ENCODE results near the gene EMX1.

EMX1 gene

DNA sequence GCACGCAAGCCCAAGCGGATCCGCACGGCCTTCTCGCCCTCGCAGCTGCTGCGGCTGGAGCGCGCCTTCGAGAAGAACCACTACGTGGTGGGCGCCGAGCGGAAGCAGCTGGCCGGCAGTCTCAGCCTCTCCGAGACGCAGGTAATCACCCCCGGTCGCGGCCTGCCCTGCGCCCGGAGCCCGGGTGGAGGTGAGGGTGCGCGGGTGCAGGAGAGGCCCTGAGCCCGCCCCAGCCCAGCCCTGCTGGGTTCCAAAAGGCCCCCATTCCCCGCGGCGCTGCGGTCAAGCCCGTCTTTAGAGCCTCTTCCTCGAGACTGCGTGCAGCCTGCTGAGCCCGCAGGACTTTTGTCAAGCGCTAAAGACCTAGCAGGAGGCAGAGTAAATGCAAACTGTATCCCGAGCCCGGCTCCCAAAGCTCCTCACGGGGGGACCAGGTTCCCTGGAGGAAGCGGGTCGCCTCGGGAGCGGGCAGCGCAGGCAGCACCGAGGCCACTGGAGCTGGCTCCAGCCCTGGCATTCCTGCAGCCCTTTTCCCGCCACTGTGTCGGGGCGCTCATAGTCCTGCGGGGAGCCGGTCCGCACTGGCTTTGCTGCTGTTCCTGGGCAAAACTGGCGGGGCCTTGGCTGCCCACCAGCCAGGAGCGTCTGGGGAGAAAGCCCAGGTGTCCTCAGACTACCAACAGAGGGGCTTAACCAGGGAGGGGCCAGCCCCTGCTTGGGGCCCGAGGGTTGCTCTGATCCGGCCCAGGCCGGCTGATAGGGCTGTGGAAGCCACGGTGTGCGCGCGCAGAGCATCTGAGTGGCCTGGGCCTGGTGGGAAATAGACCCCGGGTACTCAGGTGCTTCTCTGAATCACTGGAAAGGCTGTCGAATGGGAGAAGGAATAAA is 7.3 kb downstream of the EMX1 start:
- no peak for DNase-seq (ENCODE audit: low read depth)

DNA sequence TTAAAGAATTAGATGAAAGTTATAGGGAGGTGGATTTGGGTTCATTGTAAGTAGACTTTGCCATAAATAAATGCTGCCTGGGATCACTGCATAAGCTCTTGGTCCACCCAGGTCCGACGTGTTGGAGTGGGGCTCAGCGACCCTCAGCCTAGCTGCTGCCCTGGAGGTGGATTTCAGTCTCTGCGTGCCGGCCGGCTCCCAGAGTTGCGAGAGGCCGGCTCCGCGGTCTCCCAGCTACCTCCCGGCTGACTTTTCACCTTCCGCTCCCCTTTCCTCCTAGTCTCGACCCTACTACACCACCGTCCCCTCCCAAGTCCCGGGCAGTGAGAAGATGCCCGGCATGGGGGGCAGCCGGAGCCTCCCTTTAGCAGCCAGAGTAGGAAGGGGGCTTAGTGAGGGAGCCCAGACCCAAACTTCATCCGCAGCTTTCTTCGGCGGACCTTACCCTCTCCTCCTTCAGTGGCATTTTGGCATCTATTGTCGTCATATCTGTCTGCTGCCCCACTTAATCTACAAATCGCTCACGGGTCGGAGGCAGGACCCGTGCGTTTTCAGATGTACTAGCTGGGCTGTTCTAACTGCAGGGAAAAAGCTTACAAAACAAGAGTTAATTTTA is 8.1 kb downstream of the EMX1 start:
- DNase-seq (ENCODE audit: low read depth): no peak

DNA sequence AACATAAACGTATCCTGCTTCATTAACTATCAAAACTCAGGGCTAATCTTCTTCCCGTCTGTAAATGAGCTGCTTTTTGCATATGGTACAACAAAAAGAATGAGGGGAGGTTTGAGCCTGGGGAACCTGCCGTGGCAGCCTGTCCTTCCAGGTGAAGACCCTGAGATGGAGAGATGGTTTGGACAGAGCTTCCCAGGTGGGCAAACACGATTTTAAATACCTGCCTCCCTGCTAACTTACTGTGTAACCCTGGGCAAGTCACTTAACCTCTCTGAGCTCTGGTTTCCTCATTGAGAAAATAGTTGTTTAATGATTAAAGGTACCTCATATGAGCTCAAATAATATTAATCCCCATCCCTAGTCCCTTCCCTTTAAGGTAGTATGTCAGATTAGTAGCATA is 9.0 kb downstream of the EMX1 start:
- no peak for DNase-seq (ENCODE audit: low read depth)

DNA sequence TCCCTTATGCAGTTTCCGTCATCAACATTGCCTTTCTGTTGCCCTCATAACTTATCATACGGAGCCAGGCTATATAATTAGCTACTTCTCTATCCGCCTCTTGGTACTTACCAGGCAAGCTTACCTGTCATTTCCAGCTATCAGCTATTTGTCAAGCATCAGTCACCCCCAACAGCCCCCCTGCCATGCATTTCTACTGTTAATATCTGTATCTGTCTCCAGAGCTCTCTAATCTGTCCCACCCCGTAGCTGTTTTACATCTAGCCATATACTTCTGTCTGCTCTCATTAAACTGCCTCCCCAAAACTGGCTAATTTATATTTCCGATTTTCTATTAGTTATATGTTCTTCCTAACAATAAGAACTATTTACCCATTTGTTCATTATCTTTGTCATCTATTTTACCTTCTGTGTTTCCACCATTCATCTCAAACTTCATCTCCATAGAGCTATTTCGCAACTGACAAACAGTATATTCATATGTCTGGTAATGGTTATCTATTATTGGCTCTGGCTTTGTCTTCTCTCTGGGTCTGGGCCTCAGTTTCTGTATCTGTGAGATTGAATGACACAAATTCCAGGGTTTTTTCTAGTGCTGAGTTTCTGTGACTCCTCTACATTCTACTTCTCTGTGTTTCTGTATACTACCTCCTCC is 9.6 kb downstream of the EMX1 start:
- DNase-seq (ENCODE audit: low read depth): no peak

DNA sequence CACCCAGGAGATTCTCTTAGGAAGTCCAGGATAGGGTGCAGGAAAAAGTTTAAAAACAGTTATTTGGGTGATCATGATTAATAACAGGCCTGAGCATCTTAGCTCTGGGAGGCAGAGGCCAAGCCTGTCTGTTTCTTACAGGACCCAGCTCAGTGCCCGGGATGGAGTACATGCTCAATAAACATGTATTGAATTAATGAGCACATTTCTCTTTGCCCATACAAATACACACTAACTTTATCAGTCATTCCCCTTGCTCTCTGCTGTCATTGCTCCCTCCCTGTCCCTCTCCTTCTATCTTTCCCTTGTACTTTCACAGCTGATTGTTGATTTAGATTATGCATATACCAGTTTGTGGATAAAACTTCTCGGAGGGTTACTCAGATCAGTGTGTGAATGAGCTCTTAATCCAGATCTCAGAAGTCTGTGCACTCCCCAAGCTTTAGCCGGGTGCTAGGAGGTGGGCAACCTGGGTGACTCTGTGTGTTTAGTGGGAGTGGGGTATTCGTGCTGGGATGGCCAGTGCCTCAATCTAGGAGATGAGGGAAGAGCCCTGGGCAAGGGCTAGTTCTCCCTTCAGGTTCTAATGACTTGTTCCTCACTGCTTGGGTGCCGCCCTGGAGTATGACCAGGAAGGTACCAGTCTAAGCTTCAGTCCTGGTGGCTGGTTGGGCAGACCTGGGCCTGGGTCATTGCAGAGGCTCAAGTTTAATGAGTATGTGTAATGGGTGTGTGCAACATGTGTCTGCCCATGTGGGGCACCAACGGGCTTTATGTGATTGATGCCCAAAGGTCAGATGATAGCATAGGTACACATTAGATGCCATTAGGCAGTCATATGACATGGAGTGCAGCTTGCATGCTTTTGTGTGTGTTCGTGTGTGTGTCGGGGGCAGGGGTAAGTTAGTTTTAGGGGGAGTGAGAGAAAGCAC is 10.6 kb downstream of the EMX1 start:
- no peak for DNase-seq (ENCODE audit: low read depth)

DNA sequence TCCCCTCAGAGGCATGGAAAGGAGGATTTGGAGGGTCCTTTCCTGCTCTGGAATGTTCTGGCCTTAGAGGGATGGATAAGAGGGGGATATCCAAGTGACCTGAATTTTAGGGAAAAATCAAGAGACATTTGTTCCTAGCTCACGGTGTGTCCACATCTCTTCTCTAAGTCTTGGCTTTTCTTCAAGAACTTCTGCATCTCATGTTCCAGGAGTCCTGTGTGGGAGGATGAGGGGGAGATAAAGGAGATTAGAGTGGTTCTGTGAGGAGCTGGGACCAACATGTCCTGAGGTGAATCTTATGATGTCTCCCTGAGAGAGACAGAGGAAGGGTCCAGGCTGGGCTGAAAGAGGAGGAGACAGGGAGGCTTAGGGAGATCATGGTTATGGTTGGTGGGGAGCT is 11.7 kb downstream of the EMX1 start:
- DNase-seq (ENCODE audit: low read depth): no peak

DNA sequence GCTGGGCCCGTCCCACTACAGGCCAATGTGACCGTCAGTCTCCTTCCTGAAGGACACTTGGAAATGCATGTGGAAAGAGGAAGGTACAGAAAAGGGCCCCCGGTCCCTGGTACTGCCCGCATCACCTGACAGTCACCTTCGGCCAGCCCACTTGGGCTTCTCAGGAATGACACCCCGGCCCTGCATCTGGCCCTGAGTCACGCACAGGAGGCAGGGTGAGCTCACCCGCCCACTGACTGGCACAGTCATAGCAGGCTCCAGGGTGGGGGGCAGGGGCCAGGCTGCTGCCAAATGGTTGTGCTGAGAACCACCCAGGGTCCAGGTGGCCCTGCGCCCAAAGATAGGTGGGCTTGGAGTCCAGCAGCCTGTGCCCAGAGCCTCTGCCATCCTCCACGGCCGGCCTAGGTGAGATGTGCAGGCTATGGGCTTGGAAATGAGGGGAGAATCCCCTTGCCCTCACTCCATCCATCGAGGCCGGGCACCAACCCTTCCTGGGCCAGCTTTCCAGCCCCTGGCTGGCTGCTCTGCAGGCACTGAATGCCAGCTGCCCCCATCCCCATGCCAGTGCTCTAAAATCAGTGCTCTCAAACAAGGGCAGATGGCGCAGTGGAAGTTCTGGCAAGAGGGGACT is 14.1 kb downstream of the EMX1 start:
- no peak for DNase-seq (ENCODE audit: low read depth)

DNA sequence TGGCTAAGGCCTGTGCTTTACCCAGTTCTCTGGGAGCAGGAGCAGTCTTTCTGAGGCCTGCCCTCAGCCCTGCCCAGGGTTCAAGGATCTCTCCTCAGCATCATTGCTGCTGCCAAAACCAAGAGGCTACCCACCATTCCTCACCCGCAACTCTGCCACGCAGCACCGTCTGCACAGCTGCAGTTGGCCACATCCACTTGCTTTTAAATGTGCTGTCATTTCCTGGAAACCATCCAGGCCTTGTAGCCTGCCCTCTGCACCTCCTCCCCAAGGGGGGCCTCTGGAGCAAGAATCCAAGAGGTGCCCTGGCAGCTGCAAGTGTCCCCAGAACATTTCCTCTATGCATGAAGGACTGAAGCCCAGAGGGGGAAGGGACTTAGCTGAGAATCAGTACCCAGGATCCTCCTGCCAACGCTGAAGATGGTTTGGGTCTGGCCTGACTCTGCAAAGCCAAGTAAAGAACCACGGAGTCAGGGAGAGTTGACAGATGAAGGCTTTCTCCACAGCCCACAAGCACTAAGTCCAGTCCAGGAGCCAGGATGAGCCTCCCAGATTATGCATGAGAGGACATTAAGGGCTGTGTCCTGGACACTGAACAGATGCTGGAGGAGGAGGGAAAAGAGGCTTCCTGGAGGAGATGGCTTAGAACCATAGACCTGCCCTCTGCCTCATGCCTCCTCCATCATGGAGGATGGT is 14.9 kb downstream of the EMX1 start:
- peak; percentile 39 for DNase-seq (ENCODE audit: low read depth)

DNA sequence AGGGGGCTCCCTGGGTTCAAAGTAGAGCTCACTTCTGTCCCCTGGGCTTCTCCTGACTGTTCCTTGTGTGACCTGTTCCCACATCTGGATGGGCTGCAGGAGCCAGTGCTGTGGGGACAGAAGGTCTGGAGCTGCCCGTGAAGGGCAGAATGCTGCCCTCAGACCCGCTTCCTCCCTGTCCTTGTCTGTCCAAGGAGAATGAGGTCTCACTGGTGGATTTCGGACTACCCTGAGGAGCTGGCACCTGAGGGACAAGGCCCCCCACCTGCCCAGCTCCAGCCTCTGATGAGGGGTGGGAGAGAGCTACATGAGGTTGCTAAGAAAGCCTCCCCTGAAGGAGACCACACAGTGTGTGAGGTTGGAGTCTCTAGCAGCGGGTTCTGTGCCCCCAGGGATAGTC is 15.5 kb downstream of the EMX1 start:
- no peak for DNase-seq (ENCODE audit: low read depth)

DNA sequence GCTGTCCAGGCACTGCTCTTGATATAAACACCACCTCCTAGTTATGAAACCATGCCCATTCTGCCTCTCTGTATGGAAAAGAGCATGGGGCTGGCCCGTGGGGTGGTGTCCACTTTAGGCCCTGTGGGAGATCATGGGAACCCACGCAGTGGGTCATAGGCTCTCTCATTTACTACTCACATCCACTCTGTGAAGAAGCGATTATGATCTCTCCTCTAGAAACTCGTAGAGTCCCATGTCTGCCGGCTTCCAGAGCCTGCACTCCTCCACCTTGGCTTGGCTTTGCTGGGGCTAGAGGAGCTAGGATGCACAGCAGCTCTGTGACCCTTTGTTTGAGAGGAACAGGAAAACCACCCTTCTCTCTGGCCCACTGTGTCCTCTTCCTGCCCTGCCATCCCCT is 15.9 kb downstream of the EMX1 start:
- no peak for DNase-seq (ENCODE audit: low read depth)

DNA sequence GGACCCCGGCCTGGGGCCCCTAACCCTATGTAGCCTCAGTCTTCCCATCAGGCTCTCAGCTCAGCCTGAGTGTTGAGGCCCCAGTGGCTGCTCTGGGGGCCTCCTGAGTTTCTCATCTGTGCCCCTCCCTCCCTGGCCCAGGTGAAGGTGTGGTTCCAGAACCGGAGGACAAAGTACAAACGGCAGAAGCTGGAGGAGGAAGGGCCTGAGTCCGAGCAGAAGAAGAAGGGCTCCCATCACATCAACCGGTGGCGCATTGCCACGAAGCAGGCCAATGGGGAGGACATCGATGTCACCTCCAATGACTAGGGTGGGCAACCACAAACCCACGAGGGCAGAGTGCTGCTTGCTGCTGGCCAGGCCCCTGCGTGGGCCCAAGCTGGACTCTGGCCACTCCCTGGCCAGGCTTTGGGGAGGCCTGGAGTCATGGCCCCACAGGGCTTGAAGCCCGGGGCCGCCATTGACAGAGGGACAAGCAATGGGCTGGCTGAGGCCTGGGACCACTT is 16.4 kb downstream of the EMX1 start:
- DNase-seq (ENCODE audit: low read depth): no peak

DNA sequence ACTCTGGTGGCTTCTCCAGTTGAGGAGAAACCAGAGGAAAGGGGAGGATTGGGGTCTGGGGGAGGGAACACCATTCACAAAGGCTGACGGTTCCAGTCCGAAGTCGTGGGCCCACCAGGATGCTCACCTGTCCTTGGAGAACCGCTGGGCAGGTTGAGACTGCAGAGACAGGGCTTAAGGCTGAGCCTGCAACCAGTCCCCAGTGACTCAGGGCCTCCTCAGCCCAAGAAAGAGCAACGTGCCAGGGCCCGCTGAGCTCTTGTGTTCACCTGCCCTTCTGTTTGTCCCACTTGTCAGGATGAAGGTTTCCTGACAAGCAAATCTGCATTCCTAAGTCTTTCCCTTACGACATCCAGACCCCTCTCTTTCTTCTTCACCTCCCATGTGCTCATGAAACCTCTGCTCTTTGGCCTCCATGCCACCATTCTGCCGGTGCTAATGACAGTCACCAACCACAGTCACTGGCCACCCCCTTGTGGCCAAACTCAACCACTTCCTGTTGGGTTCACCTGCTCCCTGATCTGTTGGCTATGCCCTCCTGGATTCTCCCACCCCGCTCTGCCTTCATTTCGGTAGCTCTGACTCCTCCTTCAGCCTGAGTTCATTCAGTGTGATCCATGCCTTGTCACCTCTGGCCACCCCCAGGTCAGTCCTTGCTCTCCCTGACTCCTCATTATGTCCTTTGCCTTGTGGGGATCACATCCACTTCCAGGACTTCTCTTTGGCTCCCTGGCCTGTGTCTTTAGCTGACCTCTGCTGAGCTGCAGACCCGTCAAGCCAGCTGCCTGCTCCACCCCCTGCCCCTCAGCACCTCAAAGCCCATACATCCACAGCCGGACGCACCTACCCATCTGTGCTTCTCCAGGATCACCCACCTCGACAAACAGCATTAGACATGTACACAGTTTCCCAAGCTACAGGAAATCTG is 17.6 kb downstream of the EMX1 start:
- DNase-seq (ENCODE audit: low read depth): no peak

DNA sequence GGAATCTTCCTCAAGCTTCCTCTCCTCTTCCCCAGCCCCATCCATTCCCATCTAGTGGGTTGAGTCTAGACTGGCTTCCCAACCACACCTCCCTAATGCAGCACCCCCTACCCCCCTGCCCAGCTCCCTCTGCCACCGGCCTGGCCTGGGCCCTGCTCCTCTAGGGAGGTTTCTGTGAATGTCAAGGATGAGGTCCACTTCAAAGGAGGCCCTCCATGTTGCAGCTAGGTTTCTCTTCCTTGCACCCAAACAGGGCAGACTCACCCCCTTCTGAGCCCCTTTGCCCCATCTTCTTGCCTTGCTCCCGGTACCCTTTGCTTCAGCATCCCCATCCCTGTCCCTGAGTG is 18.3 kb downstream of the EMX1 start:
- DNase-seq (ENCODE audit: low read depth): no peak

DNA sequence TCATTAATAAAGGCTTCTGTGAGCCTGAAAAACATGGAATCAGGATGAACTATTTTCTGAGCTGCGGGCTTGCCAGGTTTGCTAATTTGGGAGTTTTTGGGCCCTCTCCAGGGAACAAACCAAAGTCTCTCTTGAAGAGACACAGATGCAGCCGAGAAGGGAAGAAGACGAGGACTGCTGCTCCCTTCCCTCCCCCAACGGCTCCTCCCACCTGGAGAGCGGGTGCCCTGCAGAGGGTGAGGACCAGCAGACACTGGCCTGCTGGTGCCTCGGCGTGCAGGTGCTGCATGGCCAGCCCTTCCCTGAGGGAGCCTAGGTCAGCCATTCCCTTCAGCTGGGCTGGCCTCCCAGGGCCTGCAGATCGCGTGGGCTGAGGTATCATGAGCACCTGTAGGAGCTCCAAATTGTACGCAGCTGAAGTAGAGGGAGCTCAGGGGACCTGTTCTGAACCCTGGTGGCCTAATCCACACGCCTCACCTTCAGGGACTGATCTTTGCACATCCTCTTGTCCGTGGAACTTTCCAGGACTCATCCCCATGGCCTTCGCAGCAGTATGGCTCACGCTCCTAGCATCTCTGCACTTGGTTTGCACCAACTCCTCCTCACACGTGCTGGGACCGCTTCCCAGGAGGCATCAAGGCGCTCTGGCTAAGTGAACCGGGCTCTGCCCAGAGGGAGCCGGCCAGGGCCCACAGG is 19.5 kb downstream of the EMX1 start:
- no peak for DNase-seq (ENCODE audit: low read depth)

DNA sequence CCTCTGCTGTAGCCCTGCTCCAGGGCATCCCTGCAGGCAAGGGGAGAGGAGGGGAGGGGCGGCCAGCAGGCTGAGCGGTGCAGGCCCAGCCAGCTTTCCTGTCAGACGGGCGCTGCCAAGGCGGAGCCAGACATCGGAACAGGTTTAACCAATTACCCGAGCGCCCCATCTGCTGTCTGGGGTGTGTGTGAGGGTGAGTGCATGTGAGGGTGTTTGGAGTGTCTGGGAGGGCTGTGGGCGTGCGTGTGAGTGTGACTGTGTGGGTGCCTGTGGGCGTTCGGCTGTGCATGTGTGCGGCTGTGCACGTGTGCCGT is 20.0 kb downstream of the EMX1 start:
- DNase-seq (ENCODE audit: low read depth): peak; percentile 22

DNA sequence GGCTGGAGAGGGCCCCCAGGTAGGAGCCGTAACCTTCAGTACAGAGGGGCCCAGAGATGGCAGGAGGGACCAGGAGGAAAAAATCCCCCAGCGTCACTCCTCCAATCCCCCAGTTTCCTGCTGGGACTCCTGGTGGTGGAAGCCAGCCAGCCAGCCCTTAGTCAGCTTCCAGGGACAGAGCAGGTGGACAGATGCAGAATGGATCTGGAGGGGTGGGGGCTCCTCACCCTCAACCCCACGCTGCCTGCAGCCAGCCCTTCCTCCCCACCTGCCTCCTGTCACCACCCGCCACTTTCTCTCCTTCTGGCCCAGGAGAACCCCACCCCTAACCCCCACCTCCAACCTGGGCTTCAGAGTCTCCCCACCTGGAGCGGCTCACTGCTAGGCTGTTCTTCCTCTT is 21.1 kb downstream of the EMX1 start:
- DNase-seq (ENCODE audit: low read depth): no peak

DNA sequence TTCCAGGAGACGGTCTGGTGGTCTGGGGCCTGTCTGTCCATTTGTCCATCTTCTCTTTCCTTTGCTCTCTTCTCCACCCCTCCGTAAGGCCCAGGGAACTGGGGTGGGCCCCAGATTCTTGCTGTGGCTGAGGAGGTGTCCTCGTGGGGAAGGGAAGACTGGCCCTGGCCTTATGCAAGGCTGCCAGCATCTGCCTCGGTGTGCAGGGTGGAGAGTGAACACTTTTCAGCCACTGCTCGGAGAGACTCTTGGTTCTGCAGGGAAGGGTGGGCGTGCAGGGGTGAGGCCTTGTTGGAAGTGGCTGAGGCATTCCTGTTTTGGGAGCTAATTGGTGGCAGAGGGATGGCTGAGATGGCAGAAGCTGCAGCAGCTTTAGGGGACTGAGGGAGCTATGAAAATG is 23.0 kb downstream of the EMX1 start:
- DNase-seq (ENCODE audit: low read depth): no peak

DNA sequence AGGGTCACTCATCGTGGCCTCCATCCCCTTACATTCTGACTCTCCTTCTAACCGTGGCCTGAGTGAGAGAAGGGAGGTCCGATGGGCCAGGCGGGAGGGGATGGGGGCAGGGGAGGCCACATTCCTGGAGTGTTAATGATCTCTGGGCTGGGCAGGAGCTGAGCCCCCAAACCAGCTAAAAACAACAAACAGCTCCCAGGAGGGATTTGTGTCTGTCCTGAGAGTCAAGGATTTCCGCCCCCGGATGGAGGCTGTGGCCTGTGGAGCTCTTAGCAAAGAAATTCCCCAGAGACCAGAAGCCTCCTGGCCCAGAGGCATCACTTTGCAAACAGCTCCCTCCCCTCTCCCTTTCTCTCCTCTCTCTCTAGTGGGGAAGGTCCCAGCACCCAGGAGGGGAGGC is 23.5 kb downstream of the EMX1 start:
- peak; percentile 76 for DNase-seq (ENCODE audit: low read depth)

DNA sequence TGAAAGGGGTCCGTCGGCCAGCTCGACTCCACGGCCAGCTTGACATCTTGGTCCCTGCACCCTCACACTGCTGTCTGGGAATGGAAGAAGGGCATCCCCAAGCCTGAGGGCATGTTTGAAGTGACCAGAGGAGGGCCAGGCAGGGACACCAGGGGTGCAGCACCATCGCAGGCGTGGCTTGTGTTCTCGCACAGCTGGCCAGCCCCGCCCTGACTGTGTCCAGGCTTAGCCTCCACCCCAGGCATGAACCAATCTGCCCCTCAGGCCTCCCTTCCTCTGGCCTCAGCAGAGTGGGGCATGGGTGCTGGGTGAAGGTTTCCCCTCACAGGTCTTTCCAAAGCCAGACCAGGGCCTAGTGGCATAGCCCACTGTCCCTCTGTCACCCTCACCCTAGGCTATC is 25.0 kb downstream of the EMX1 start:
- no peak for DNase-seq (ENCODE audit: low read depth)

Measured in EH (cell line).